ENCODE data around the gene LIPH. TPM values are rescaled to one million over a fixed set of nuclear protein-coding genes. Genes with fewer than 3 reads are reported as not detected.

LIPH gene
- polyA plus RNA-seq (2013, experiment 1 of 2): 0.15 TPM
- polyA plus RNA-seq (2013, experiment 2 of 2): 0.07 TPM

- no CpG with 5 or more reads among the region's 6 CpGs for WGBS (ENCODE audit: extremely low coverage, insufficient coverage, low lambda C conversion rate)
- H3K9ac ChIP-seq (ENCODE audit: low read length): no peak within 1 kb of the TSS
- no peak within 1 kb of the TSS for H3K23ac ChIP-seq (ENCODE audit: low read length)
- no peaks in the 10 kb centered on the region for H3K79me1 ChIP-seq (ENCODE audit: low read length)
- no peaks in the 10 kb centered on the region for H3K36me3 ChIP-seq (ENCODE audit: control insufficient read depth, insufficient read depth, low read length)
- no peak within 1 kb of the TSS for H2BK120ac ChIP-seq (ENCODE audit: low read depth, low read length)
- no peak within 1 kb of the TSS for H2BK5ac ChIP-seq (ENCODE audit: low read length)
- no peak within 1 kb of the TSS for H2BK15ac ChIP-seq (replicated peaks; ENCODE audit: low read depth)
- peak within 1 kb of the TSS; percentile 4 for H3K4ac ChIP-seq (ENCODE audit: low read depth, low read length)
- peak; percentile 75 for DNase-seq
- no peaks in the 10 kb centered on the region for H3K4me1 ChIP-seq (ENCODE audit: control insufficient read depth, low read depth, low read length)
- no peaks in the 10 kb centered on the region for H3K79me2 ChIP-seq (ENCODE audit: control insufficient read depth, insufficient read depth, low read length)
- H3K27ac ChIP-seq (ENCODE audit: low read depth, low read length): no peak within 1 kb of the TSS
- no peak within 1 kb of the TSS for H3K18ac ChIP-seq (ENCODE audit: low read length)
- no peak within 1 kb of the TSS for H3K4me2 ChIP-seq (ENCODE audit: low read length)
- no peaks in the 10 kb centered on the region for H3K27me3 ChIP-seq (ENCODE audit: insufficient read depth, low read length, poor library complexity)
- no peak within 1 kb of the TSS for H2AK5ac ChIP-seq (ENCODE audit: low read length)
- no peak within 1 kb of the TSS for H4K5ac ChIP-seq (ENCODE audit: low read length)
- H4K8ac ChIP-seq (ENCODE audit: low read depth, low read length): no peak within 1 kb of the TSS
- no peak within 1 kb of the TSS for H3K56ac ChIP-seq (ENCODE audit: low read length)
- no peak within 1 kb of the TSS for H3K4me3 ChIP-seq (ENCODE audit: low read length)
Measured at GRCh38 chr3:185552358-185552877, at the start of gene LIPH. Gene LIPH (minus strand): TSS chr3:185552588. CDS start chr3:185552471, 117 bp downstream.

DNA sequence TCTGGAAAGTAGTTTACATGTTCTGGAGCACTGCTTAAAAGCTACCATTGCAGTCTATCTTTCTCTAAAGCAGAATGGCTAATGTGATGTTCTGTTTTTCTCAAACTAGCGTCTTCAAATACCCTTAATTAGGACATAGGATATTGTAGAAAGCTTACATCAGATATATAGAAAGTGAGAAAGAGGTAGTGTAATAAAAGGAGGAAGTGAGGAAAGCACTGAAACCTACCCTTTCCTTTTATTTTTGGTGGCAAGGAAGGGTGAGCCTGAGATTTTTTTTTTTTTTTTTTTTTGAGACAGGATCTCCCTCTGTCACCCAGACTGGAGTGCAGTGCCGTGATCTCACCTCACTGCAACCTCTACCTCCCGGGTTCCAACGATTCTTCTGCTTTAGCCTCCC is 43.1 kb upstream of the LIPH start:
- Histone ChIP-seq H3K4me2 (ENCODE audit: low read length) (no peak overlapping the region), H3K27ac (ENCODE audit: low read depth, low read length) (no peak overlapping the region), H2BK120ac (ENCODE audit: low read depth, low read length) (no peak overlapping the region), H3K4ac (ENCODE audit: low read depth, low read length) (no peak overlapping the region), H3K4me3 (ENCODE audit: low read length) (no peak overlapping the region), H3K79me1 (ENCODE audit: low read length) (no peaks in the 10 kb centered on the region), H3K27me3 (ENCODE audit: insufficient read depth, low read length, poor library complexity) (no peaks in the 10 kb centered on the region), H2BK5ac (ENCODE audit: low read length) (no peak overlapping the region), H4K5ac (ENCODE audit: low read length) (no peak overlapping the region), H3K79me2 (ENCODE audit: control insufficient read depth, insufficient read depth, low read length) (no peaks in the 10 kb centered on the region), H2AK5ac (ENCODE audit: low read length) (no peak overlapping the region), H2BK15ac (replicated peaks; ENCODE audit: low read depth) (no peak overlapping the region), H3K56ac (ENCODE audit: low read length) (no peak overlapping the region), H3K4me1 (ENCODE audit: control insufficient read depth, low read depth, low read length) (no peaks in the 10 kb centered on the region), H3K18ac (ENCODE audit: low read length) (no peak overlapping the region), H3K23ac (ENCODE audit: low read length) (no peak overlapping the region), H3K9ac (ENCODE audit: low read length) (no peak overlapping the region), H3K36me3 (ENCODE audit: control insufficient read depth, insufficient read depth, low read length) (no peaks in the 10 kb centered on the region), H4K8ac (ENCODE audit: low read depth, low read length) (no peak overlapping the region)
- DNase-seq: no peak
- WGBS (ENCODE audit: extremely low coverage, insufficient coverage, low lambda C conversion rate): no CpG with 5 or more reads among the region's 4 CpGs

GRCh38 chr3:185594073-185594472 is 41.7 kb upstream of the LIPH start:
- H4K5ac ChIP-seq (ENCODE audit: low read length): no peak overlapping the region
- H2AK5ac ChIP-seq (ENCODE audit: low read length): no peak overlapping the region
- no peaks in the 10 kb centered on the region for H3K27me3 ChIP-seq (ENCODE audit: insufficient read depth, low read length, poor library complexity)
- WGBS (ENCODE audit: extremely low coverage, insufficient coverage, low lambda C conversion rate): no CpG with 5 or more reads among the region's 3 CpGs
- H2BK120ac ChIP-seq (ENCODE audit: low read depth, low read length): no peak overlapping the region
- no peak overlapping the region for H3K18ac ChIP-seq (ENCODE audit: low read length)
- H3K4me2 ChIP-seq (ENCODE audit: low read length): no peak overlapping the region
- H3K27ac ChIP-seq (ENCODE audit: low read depth, low read length): no peak overlapping the region
- no peaks in the 10 kb centered on the region for H3K36me3 ChIP-seq (ENCODE audit: control insufficient read depth, insufficient read depth, low read length)
- no peak overlapping the region for H3K56ac ChIP-seq (ENCODE audit: low read length)
- H3K4ac ChIP-seq (ENCODE audit: low read depth, low read length): no peak overlapping the region
- H2BK15ac ChIP-seq (replicated peaks; ENCODE audit: low read depth): no peak overlapping the region
- H3K9ac ChIP-seq (ENCODE audit: low read length): no peak overlapping the region
- H3K4me3 ChIP-seq (ENCODE audit: low read length): no peak overlapping the region
- H2BK5ac ChIP-seq (ENCODE audit: low read length): no peak overlapping the region
- H3K23ac ChIP-seq (ENCODE audit: low read length): no peak overlapping the region
- H4K8ac ChIP-seq (ENCODE audit: low read depth, low read length): no peak overlapping the region
- H3K79me2 ChIP-seq (ENCODE audit: control insufficient read depth, insufficient read depth, low read length): no peaks in the 10 kb centered on the region
- H3K4me1 ChIP-seq (ENCODE audit: control insufficient read depth, low read depth, low read length): no peaks in the 10 kb centered on the region
- no peaks in the 10 kb centered on the region for H3K79me1 ChIP-seq (ENCODE audit: low read length)
- no peak for DNase-seq

GRCh38 chr3:185586686-185587039 is 34.3 kb upstream of the LIPH start:
- WGBS (ENCODE audit: extremely low coverage, insufficient coverage, low lambda C conversion rate): no CpG with 5 or more reads among the region's 7 CpGs
- Histone ChIP-seq H3K79me2 (ENCODE audit: control insufficient read depth, insufficient read depth, low read length) (peaks cover 8% of the 10 kb centered on the region), H2BK15ac (replicated peaks; ENCODE audit: low read depth) (no peak overlapping the region), H3K56ac (ENCODE audit: low read length) (peak overlapping the region; percentile 93), H3K23ac (ENCODE audit: low read length) (no peak overlapping the region), H2BK120ac (ENCODE audit: low read depth, low read length) (no peak overlapping the region), H4K5ac (ENCODE audit: low read length) (no peak overlapping the region), H3K4me2 (ENCODE audit: low read length) (peak overlapping the region; percentile 70), H4K8ac (ENCODE audit: low read depth, low read length) (no peak overlapping the region), H3K4ac (ENCODE audit: low read depth, low read length) (no peak overlapping the region), H3K18ac (ENCODE audit: low read length) (no peak overlapping the region), H3K27ac (ENCODE audit: low read depth, low read length) (no peak overlapping the region), H3K27me3 (ENCODE audit: insufficient read depth, low read length, poor library complexity) (no peaks in the 10 kb centered on the region), H2AK5ac (ENCODE audit: low read length) (no peak overlapping the region), H3K4me1 (ENCODE audit: control insufficient read depth, low read depth, low read length) (peaks cover 4% of the 10 kb centered on the region), H3K79me1 (ENCODE audit: low read length) (peaks cover 4% of the 10 kb centered on the region), H2BK5ac (ENCODE audit: low read length) (no peak overlapping the region), H3K4me3 (ENCODE audit: low read length) (peak overlapping the region; percentile 79), H3K9ac (ENCODE audit: low read length) (peak overlapping the region; percentile 84), H3K36me3 (ENCODE audit: control insufficient read depth, insufficient read depth, low read length) (no peaks in the 10 kb centered on the region)
- DNase-seq: no peak

- WGBS (ENCODE audit: extremely low coverage, insufficient coverage, low lambda C conversion rate): no CpG with 5 or more reads among the region's 64 CpGs
Measured at GRCh38 chr3:185585859-185586685, 33.7 kb upstream of the LIPH start, which contains the start of gene SENP2. Gene SENP2 (plus strand): TSS chr3:185586295. CDS start chr3:185586414, 119 bp downstream.

More at GRCh38 chr3:185585859-185586685, 33.7 kb upstream of the LIPH start, which contains the start of gene SENP2:
- H2BK15ac ChIP-seq (replicated peaks; ENCODE audit: low read depth): no peak within 1 kb of the TSS
- H4K5ac ChIP-seq (ENCODE audit: low read length): peak within 1 kb of the TSS; percentile 35
- H3K27ac ChIP-seq (ENCODE audit: low read depth, low read length): peak within 1 kb of the TSS; percentile 19
- no peaks in the 10 kb centered on the region for H3K36me3 ChIP-seq (ENCODE audit: control insufficient read depth, insufficient read depth, low read length)
- no peak within 1 kb of the TSS for H3K18ac ChIP-seq (ENCODE audit: low read length)
- peaks cover 8% of the 10 kb centered on the region for H3K79me2 ChIP-seq (ENCODE audit: control insufficient read depth, insufficient read depth, low read length)
- H3K9ac ChIP-seq (ENCODE audit: low read length): peak within 1 kb of the TSS; percentile 84
- H3K4me2 ChIP-seq (ENCODE audit: low read length): peak within 1 kb of the TSS; percentile 70
- no peak within 1 kb of the TSS for H4K8ac ChIP-seq (ENCODE audit: low read depth, low read length)
- H3K27me3 ChIP-seq (ENCODE audit: insufficient read depth, low read length, poor library complexity): no peaks in the 10 kb centered on the region
- peak within 1 kb of the TSS; percentile 2 for H3K4ac ChIP-seq (ENCODE audit: low read depth, low read length)
- peak within 1 kb of the TSS; percentile 79 for H3K4me3 ChIP-seq (ENCODE audit: low read length)
- H2AK5ac ChIP-seq (ENCODE audit: low read length): no peak within 1 kb of the TSS
- peak; percentile 100 for DNase-seq
- no peak within 1 kb of the TSS for H2BK120ac ChIP-seq (ENCODE audit: low read depth, low read length)
- peaks cover 4% of the 10 kb centered on the region for H3K4me1 ChIP-seq (ENCODE audit: control insufficient read depth, low read depth, low read length)
- H3K23ac ChIP-seq (ENCODE audit: low read length): no peak within 1 kb of the TSS
- H2BK5ac ChIP-seq (ENCODE audit: low read length): no peak within 1 kb of the TSS
- H3K56ac ChIP-seq (ENCODE audit: low read length): peak within 1 kb of the TSS; percentile 93
- peaks cover 4% of the 10 kb centered on the region for H3K79me1 ChIP-seq (ENCODE audit: low read length)

Data from mesendoderm (in vitro differentiated cells).